H1 (cell line): ENCODE measurements around the gene TASP1. TPM values are rescaled to one million over a fixed set of nuclear protein-coding genes. Genes with fewer than 3 reads are reported as not detected.

Source experiments
- CTCF ChIA-PET: fragments of 300-600 bp; sonication (Branson Sonifier 250); formaldehyde crosslinking; loops from one replicate; lab custom pipeline; 2021; ENCODE audit not compliant: partially characterized antibody; lab: Charles Lee
- POLR2A ChIA-PET: fragments of 300-600 bp; sonication (Branson Sonifier 250); formaldehyde crosslinking; loops from one replicate; lab custom pipeline; 2021; ENCODE audit warnings: inconsistent platforms; ENCODE audit not compliant: partially characterized antibody; lab: Charles Lee
- DNase-seq, 2 experiments: peaks; one replicate each; pipeline versions ENCODE4 v3.0.0 to v3.0.0-alpha.2; 2010 to 2022; ENCODE audit warnings: low spot score in 2 of 2, low read depth in 1 of 2, mixed read lengths in 1 of 2
- FAIRE-seq: peaks from 2 replicates; lab custom pipeline; 2011; peaks lifted over from hg19 to GRCh38; lab: Jason Lieb, UNC
- H2AFZ ChIP-seq: 2 replicates; pipeline ENCODE4 v1.8.1; 2012; ENCODE audit warnings: low read length, inconsistent platforms
- H2AK5ac ChIP-seq: 2 replicates; pipeline ENCODE4 v1.6.1; 2013; ENCODE audit warnings: low read depth, low read length
- H2BK120ac ChIP-seq: replicated peaks from 2 replicates; pipeline ENCODE3; 2013; ENCODE audit warnings: low read depth, low read length, inconsistent platforms
- H2BK12ac ChIP-seq: 2 replicates; pipeline ENCODE4 v1.6.1; 2013; ENCODE audit warnings: low read depth, low read length
- H2BK15ac ChIP-seq: 2 replicates; pipeline ENCODE4 v1.6.1; 2013; ENCODE audit warnings: low read length
- H2BK20ac ChIP-seq: 2 replicates; pipeline ENCODE4 v1.6.1; 2013; ENCODE audit warnings: low read length
- H2BK5ac ChIP-seq: 2 replicates; pipeline ENCODE4 v1.6.1; 2013; ENCODE audit warnings: low read depth, low read length
- H3K14ac ChIP-seq: 2 replicates; pipeline ENCODE4 v1.6.1; 2013; ENCODE audit warnings: inconsistent platforms; ENCODE audit not compliant: insufficient read length
- H3K18ac ChIP-seq: 2 replicates; pipeline ENCODE4 v1.6.1; 2013; ENCODE audit warnings: low read length; ENCODE audit errors: extremely low read depth
- H3K23ac ChIP-seq: 2 replicates; pipeline ENCODE4 v1.6.1; 2013; ENCODE audit warnings: inconsistent platforms; ENCODE audit not compliant: insufficient read length
- H3K23me2 ChIP-seq: 2 replicates; pipeline ENCODE4 v1.6.1; 2013; ENCODE audit warnings: low read depth, low read length
- H3K27ac ChIP-seq: 2 replicates; pipeline ENCODE4 v1.6.1; 2011; ENCODE audit warnings: low read depth, low read length, inconsistent platforms
- H3K27me3 ChIP-seq, 4 experiments: replicated peaks in 1 of 4; 1 replicate in 1 of 4; 2 replicates in 3 of 4; pipeline versions ENCODE4 v1.6.1 to v1.8.1; 2011 to 2013; ENCODE audit warnings: low read length in 3 of 4, mild to moderate bottlenecking in 3 of 4, inconsistent platforms in 2 of 4, mixed read lengths in 2 of 4, moderate library complexity in 1 of 4; ENCODE audit not compliant: control insufficient read depth in 3 of 4, insufficient read depth in 3 of 4; ENCODE audit errors: extremely low read depth in 1 of 4
- H3K36me3 ChIP-seq, 4 experiments: 2 replicates each; pipeline versions ENCODE4 v1.6.1 to v1.8.1; 2011 to 2013; ENCODE audit warnings: mild to moderate bottlenecking in 4 of 4, low read length in 3 of 4, moderate library complexity in 2 of 4, control low read depth in 1 of 4, inconsistent platforms in 1 of 4; ENCODE audit not compliant: insufficient read depth in 4 of 4, control insufficient read depth in 2 of 4
- H3K4ac ChIP-seq: replicated peaks from 2 replicates; pipeline ENCODE3; 2013; ENCODE audit warnings: low read length, low read depth, mixed read lengths, inconsistent platforms; ENCODE audit not compliant: insufficient read length
- H3K4me1 ChIP-seq, 4 experiments: replicated peaks in 1 of 4; 1 replicate in 1 of 4; 2 replicates in 3 of 4; pipeline versions ENCODE4 v1.6.1 to v1.8.1; 2011 to 2013; ENCODE audit warnings: low read length in 3 of 4, inconsistent platforms in 2 of 4, mixed read lengths in 1 of 4; ENCODE audit not compliant: insufficient read depth in 4 of 4, control insufficient read depth in 3 of 4
- H3K4me2 ChIP-seq, 2 experiments: 2 replicates each; pipeline versions ENCODE4 v1.6.1 to v1.8.1; 2011 to 2013; ENCODE audit warnings: low read depth in 2 of 2, low read length in 2 of 2, control low read depth in 1 of 2, inconsistent platforms in 1 of 2, mild to moderate bottlenecking in 1 of 2; ENCODE audit not compliant: insufficient read depth in 1 of 2
- H3K4me3 ChIP-seq, 4 experiments: fragments of 200-600, 300-600 bp in 1 of 4; sonication (generic), shearing (Covaris generic), sonication (Bioruptor Twin) in 1 of 4; 2 replicates each; pipeline versions ENCODE4 v1.5.1 to v1.8.1; 2011 to 2016; ENCODE audit warnings: low read length in 4 of 4, low read depth in 3 of 4, control low read depth in 2 of 4, inconsistent platforms in 2 of 4, mild to moderate bottlenecking in 2 of 4, mixed read lengths in 1 of 4, moderate library complexity in 1 of 4; ENCODE audit not compliant: insufficient read depth in 2 of 4; ENCODE audit errors: extremely low read depth in 1 of 4
- H3K56ac ChIP-seq: replicated peaks from 2 replicates; pipeline ENCODE3; 2013; ENCODE audit warnings: low read depth, mild to moderate bottlenecking, mixed read lengths, low read length, inconsistent platforms; ENCODE audit not compliant: insufficient read length
- H3K79me1 ChIP-seq: 2 replicates; pipeline ENCODE4 v1.6.1; 2013; ENCODE audit warnings: low read depth, low read length, control low read depth
- H3K79me2 ChIP-seq, 2 experiments: 2 replicates each; pipeline versions ENCODE4 v1.6.1 to v1.8.1; 2012 to 2013; ENCODE audit warnings: low read length in 2 of 2, mild to moderate bottlenecking in 2 of 2, inconsistent platforms in 1 of 2; ENCODE audit not compliant: insufficient read depth in 2 of 2, control insufficient read depth in 1 of 2
- H3K9ac ChIP-seq, 4 experiments: replicated peaks in 1 of 4; 1 replicate in 1 of 4; 2 replicates in 3 of 4; pipeline versions ENCODE4 v1.6.1 to v1.8.1; 2011 to 2013; ENCODE audit warnings: low read depth in 3 of 4, low read length in 3 of 4, control low read depth in 2 of 4, mild to moderate bottlenecking in 2 of 4, moderate library complexity in 2 of 4, inconsistent platforms in 1 of 4; ENCODE audit errors: extremely low read depth in 1 of 4
- H3K9me3 ChIP-seq, 2 experiments: 2 replicates each; pipeline versions ENCODE4 v1.6.1 to v1.8.1; 2012 to 2013; ENCODE audit warnings: mild to moderate bottlenecking in 2 of 2, moderate library complexity in 2 of 2, control low read depth in 1 of 2, inconsistent platforms in 1 of 2, low read depth in 1 of 2, low read length in 1 of 2, mixed read lengths in 1 of 2; ENCODE audit not compliant: insufficient read depth in 2 of 2
- H4K20me1 ChIP-seq, 2 experiments: replicated peaks in 1 of 2; 2 replicates each; pipeline versions ENCODE3 to v1.8.1; 2011 to 2013; ENCODE audit warnings: inconsistent platforms in 2 of 2, low read length in 2 of 2, mild to moderate bottlenecking in 1 of 2; ENCODE audit not compliant: insufficient read depth in 2 of 2, control insufficient read depth in 1 of 2
- H4K5ac ChIP-seq: 2 replicates; pipeline ENCODE4 v1.6.1; 2013; ENCODE audit warnings: low read length, low read depth, mixed read lengths, inconsistent platforms; ENCODE audit not compliant: insufficient read length
- H4K8ac ChIP-seq: 2 replicates; pipeline ENCODE4 v1.8.0; 2013; ENCODE audit warnings: mild to moderate bottlenecking, moderate library complexity, low read length, inconsistent platforms; ENCODE audit not compliant: insufficient read depth; ENCODE audit errors: extremely low read depth
- H4K91ac ChIP-seq: replicated peaks from 2 replicates; pipeline ENCODE3; 2013; ENCODE audit warnings: low read length, mixed read lengths, inconsistent platforms; ENCODE audit not compliant: insufficient read length
- PHF8 ChIP-seq: fragments of 200-600 bp; sonication (generic); conservative IDR thresholded peaks from 2 replicates; pipeline ENCODE4 v1.7.1; 2012; ENCODE audit warnings: low read depth, mild to moderate bottlenecking, inconsistent platforms, low read length, moderate library complexity
- RAD21 ChIP-seq, 2 experiments: IDR thresholded peaks in 1 of 2; conservative IDR thresholded peaks in 1 of 2; 2 replicates each; pipeline ENCODE4 v1.6.1; 2011; ENCODE audit warnings: low read depth in 2 of 2, low read length in 2 of 2, improper control_type of control experiment in 1 of 2, inconsistent platforms in 1 of 2, mild to moderate bottlenecking in 1 of 2, moderate library complexity in 1 of 2
- WGBS, 2 experiments: shearing (Covaris generic) in 1 of 2; methylation state at CpG; one replicate each; pipeline versions ENCODE4 v1.1.6 to v1.1.7; 2013 to 2015; ENCODE audit warnings: low lambda C conversion rate in 2 of 2, mixed read lengths in 2 of 2, inconsistent platforms in 1 of 2, low coverage in 1 of 2, missing lambda C conversion rate in 1 of 2; ENCODE audit not compliant: insufficient replicate concordance in 2 of 2, insufficient coverage in 1 of 2, insufficient read length in 1 of 2; ENCODE audit errors: extremely low coverage in 1 of 2, missing lambda C conversion rate in 1 of 2; 5-methylcytosine and 5-hydroxymethylcytosine counted together
- polyA plus RNA-seq, 7 experiments: library from polyadenylated mRNA; depleted of rRNA in 3 of 7; stranded (reverse) in 5 of 7; unstranded in 2 of 7; fragments of >200 nt in 5 of 7; fragments of 200-250 nt in 2 of 7; gene quantifications; 1 replicate in 5 of 7; 2 replicates in 1 of 7; 4 replicates in 1 of 7; pipeline versions ENCODE4 v1.2.1 to v1.2.3, GENCODE V29; 2011 to 2013; ENCODE audit warnings: missing spikeins in 2 of 7, mixed read lengths in 2 of 7
- total RNA-seq: library from RNA; stranded (reverse); fragmentation: NEBNext Ultra II Directional; extraction: Animal tissue kit (Norgen Biotek cat#: 25700); gene quantifications from 2 replicates; pipeline ENCODE4 v1.2.1, GENCODE V29; 2021

The TASP1 gene
- total and polyA plus RNA-seq, 2 of the 8 experiments (the other 6 are each of a cell fraction or from before 2014, with no cell fraction given): 4.5 to 10.9 TPM

- no peak overlapping the region for H3K56ac ChIP-seq
- no peak overlapping the region for H4K8ac ChIP-seq
- no peak for TF ChIP-seq PHF8
- TF ChIP-seq RAD21 (IDR thresholded peaks at IDR 0.05 in 1 of 2, conservative IDR thresholded peaks at IDR 0.05 in 1 of 2; ENCODE audit: low read depth in 2 of 2, low read length in 2 of 2): no peak
- TF ChIP-seq, all 59 proteins: peak for 0
- H2AFZ ChIP-seq: peak overlapping the region; percentile 53; the same call in 1 of the 2 replicates
- no peak overlapping the region for H3K4ac ChIP-seq
- no peaks in the 10 kb centered on the region for H3K9me3 ChIP-seq
- FAIRE-seq: no peak
- no peak overlapping the region for H3K4me2 ChIP-seq
- H3K9ac ChIP-seq: no peak overlapping the region
- H2BK5ac ChIP-seq: no peak overlapping the region
- no peak overlapping the region for H2BK20ac ChIP-seq
- H3K23ac ChIP-seq: no peak overlapping the region
- H3K27ac ChIP-seq: no peak overlapping the region
- no peaks in the 10 kb centered on the region for H3K4me1 ChIP-seq
- H3K23me2 ChIP-seq: no peaks in the 10 kb centered on the region
- H2BK120ac ChIP-seq: no peak overlapping the region
- no peaks in the 10 kb centered on the region for H3K79me1 ChIP-seq
- H4K20me1 ChIP-seq: no peaks in the 10 kb centered on the region
- H2AK5ac ChIP-seq: no peak overlapping the region
- H3K79me2 ChIP-seq: no peaks in the 10 kb centered on the region
- no peaks in the 10 kb centered on the region for H3K36me3 ChIP-seq
- CTCF ChIA-PET: no interaction called here
- H3K4me3 ChIP-seq: no peak overlapping the region
- no peak overlapping the region for H2BK12ac ChIP-seq
- H4K91ac ChIP-seq: no peak overlapping the region
- WGBS, 2 experiments: 89% methylated on average over 5 of the region's 5 CpGs; no CpG with 5 or more reads in 1 of the 2 experiments
- H3K18ac ChIP-seq: no peak overlapping the region
- no peak overlapping the region for H4K5ac ChIP-seq
- H3K14ac ChIP-seq: no peak overlapping the region
- no peak overlapping the region for H2BK15ac ChIP-seq
- POLR2A ChIA-PET: no interaction called here
- no peak for DNase-seq
- no peaks in the 10 kb centered on the region; a peak in 1 of 7 replicates for H3K27me3 ChIP-seq
Measured at GRCh38 chr20:13684566-13685222, 46.0 kb upstream of the TASP1 start.
